ENCODE data around the gene CEP85. TPM values are rescaled to one million over a fixed set of nuclear protein-coding genes. Genes with fewer than 3 reads are reported as not detected.
A peak's percentile ranks its signal among the peaks of the same experiment; 100 is the strongest.

CEP85 gene
- total RNA-seq, 2 experiments from 2014 or later, result 32.8 to 33.7 TPM

DNA sequence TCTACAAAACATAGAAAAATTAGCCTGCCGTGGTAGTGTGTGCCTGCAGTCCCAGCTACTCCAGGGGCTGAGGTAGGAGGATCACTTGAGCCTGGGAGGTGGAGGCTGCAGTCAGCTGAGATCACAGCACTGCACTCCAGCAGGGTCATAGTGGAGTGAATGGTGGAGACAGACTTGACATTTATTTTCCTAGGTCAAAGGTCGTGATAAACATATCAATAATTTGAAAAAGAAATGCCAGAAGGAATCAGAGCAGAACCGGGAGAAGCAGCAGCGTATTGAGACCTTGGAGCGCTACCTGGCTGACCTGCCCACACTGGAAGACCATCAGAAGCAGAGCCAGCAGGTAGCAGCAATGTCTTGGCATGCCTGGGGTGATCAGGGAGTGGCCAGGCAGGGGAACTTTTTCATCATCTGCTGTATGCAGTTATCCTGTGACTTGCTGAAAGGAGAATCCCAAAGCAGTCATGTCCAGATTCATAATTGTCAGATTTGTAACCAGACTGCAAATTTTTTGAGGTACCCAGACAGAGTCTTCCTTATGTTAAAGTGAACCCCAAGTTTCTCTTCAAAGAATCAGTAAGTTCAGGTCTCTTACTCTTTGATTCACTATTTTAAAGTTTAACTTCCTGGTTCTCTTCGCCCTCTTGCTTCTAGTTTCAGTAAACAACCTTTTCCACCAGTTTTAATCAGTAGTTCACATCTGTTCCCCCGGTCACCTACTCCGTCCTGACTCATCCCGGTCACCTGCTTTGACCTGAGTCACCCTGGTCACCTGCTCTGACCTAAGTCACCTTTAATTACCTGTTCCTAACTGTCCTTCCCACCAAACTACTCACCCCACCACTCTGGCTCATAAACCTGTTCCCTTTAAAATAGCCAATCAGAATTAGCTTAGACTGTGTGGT is 34.5 kb downstream of the CEP85 start:
- ATAC-seq (no peak), DNase-seq (no peak)
- Mint-ChIP-seq H3K27ac (no peak overlapping the region), H3K9me3 (peaks cover 11% of the 10 kb centered on the region), H3K4me3 (no peak overlapping the region), H3K36me3 (ENCODE audit: low read depth) (peaks cover 71% of the 10 kb centered on the region), H3K4me1 (ENCODE audit: low read depth) (peaks cover 7% of the 10 kb centered on the region), H3K27me3 (no peaks in the 10 kb centered on the region)
- ChIA-PET POLR2A (no interaction called here), CTCF (interaction anchor here (1.2 to 3.1 kb wide), 2 partner anchors 54 to 149 kb away, joined by 4 to 12 read pairs; no protein-coding TSS in a partner anchor)
- TF ChIP-seq CTCF (IDR thresholded peaks at IDR 0.05), result no peak
- intact Hi-C loops (cut with micrococcal nuclease), result no loop called here

- no peak for DNase-seq
- H3K27me3 Mint-ChIP-seq, result no peaks in the 10 kb centered on the region
- no peak overlapping the region for H3K27ac Mint-ChIP-seq
- ChIA-PET CTCF (interaction anchor here (3.1 kb wide), 1 partner anchor 53 kb away, joined by 12 read pairs; no protein-coding TSS in a partner anchor), POLR2A (interaction anchor here (1.1 kb wide), 1 partner anchor 197 kb away, joined by 3 read pairs; no protein-coding TSS in a partner anchor)
- peaks cover 8% of the 10 kb centered on the region for H3K4me1 Mint-ChIP-seq (ENCODE audit: low read depth)
- ATAC-seq, result no peak
- no peak for TF ChIP-seq CTCF (IDR thresholded peaks at IDR 0.05)
- H3K9me3 Mint-ChIP-seq, result peaks cover 11% of the 10 kb centered on the region
- no peak overlapping the region for H3K4me3 Mint-ChIP-seq
- intact Hi-C loops (cut with micrococcal nuclease), result no loop called here
- H3K36me3 Mint-ChIP-seq (ENCODE audit: low read depth), result peaks cover 65% of the 10 kb centered on the region
These were observed 35.2 kb downstream of the CEP85 start for GRCh38 chr1:26269198-26269550.

DNA sequence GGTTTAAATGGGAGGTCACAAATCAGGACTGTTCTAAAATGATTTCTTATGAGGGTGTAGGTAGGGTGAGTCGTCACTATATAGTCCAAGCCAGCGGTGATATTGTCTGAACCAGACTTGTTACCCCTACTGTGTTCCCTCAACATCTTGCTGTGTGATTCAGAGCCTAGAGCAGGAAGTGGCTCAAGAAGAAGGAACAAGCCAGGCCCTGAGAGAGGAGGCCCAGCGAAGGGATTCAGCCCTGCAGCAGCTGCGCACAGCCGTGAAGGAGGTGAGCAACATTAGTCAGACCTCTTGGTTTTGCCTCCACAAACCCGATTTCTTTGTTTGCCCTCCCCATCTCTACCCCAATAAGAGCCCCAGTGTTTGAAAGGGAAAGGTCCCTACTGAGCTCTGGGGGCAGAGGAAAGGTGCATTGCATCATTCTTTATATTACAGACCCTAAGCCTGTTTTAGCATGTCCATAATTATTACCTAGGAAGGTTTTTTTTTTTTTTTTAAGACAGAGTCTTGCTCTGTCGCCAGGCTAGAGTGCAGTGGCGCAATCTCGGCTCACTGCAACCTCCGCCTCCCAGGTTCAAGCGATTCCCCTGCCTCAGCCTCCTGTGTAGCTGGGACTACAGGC is 40.9 kb downstream of the CEP85 start:
- CTCF ChIA-PET, result interaction anchor here (0.9 to 8.9 kb wide), 25 partner anchors 10 to 278 kb away, joined by 3 to 282 read pairs (median 5); partner anchors contain the start of genes CD52, UBXN11 and ZNF593
- no peaks in the 10 kb centered on the region for H3K27me3 Mint-ChIP-seq
- peak overlapping the region; percentile 92 for H3K27ac Mint-ChIP-seq
- no peak for TF ChIP-seq CTCF (IDR thresholded peaks at IDR 0.05)
- POLR2A ChIA-PET, result interaction anchor here (1.4 to 19.5 kb wide), 3 partner anchors 12 to 43 kb away, joined by 3 to 284 read pairs (median 53); partner anchors contain the start of gene CD52
- H3K4me1 Mint-ChIP-seq (ENCODE audit: low read depth), result peaks cover 54% of the 10 kb centered on the region
- intact Hi-C loops (cut with micrococcal nuclease), result loop anchor here (5.0 kb wide), 1 partner anchor 112 kb away; no protein-coding TSS in a partner anchor
- H3K36me3 Mint-ChIP-seq (ENCODE audit: low read depth), result peaks cover 61% of the 10 kb centered on the region
- H3K4me3 Mint-ChIP-seq, result no peak overlapping the region
- no peak for ATAC-seq
- DNase-seq, result peak; percentile 52
- H3K9me3 Mint-ChIP-seq, result no peaks in the 10 kb centered on the region

GRCh38 chr1:26275580-26276431 is 41.8 kb downstream of the CEP85 start:
- intact Hi-C loops (cut with micrococcal nuclease), result loop anchor here (2.0 to 5.0 kb wide), 2 partner anchors 45 to 111 kb away; no protein-coding TSS in a partner anchor
- H3K4me1 Mint-ChIP-seq (ENCODE audit: low read depth), result peaks cover 54% of the 10 kb centered on the region

More at GRCh38 chr1:26275580-26276431, 41.8 kb downstream of the CEP85 start:
- peak overlapping the region; percentile 92 for H3K27ac Mint-ChIP-seq
- H3K27me3 Mint-ChIP-seq, result no peaks in the 10 kb centered on the region
- H3K9me3 Mint-ChIP-seq, result no peaks in the 10 kb centered on the region
- peak; percentile 84 for DNase-seq
- peaks cover 61% of the 10 kb centered on the region for H3K36me3 Mint-ChIP-seq (ENCODE audit: low read depth)
- ATAC-seq, result peak; percentile 63
- H3K4me3 Mint-ChIP-seq, result peak overlapping the region; percentile 23
- CTCF ChIA-PET, result interaction anchor here (0.7 to 8.9 kb wide), 39 partner anchors 11 to 279 kb away, joined by 3 to 282 read pairs (median 4); partner anchors contain the start of genes CD52, UBXN11 and ZNF593
- peak; percentile 98 for TF ChIP-seq CTCF (IDR thresholded peaks at IDR 0.05)
- POLR2A ChIA-PET, result interaction anchor here (1.1 to 19.5 kb wide), 3 partner anchors 12 to 53 kb away, joined by 3 to 284 read pairs (median 53); partner anchors contain the start of gene CD52

Data from activated CD8-positive, alpha-beta T cell treated with anti-CD3 and anti-CD28 coated beads for 36 hours (primary cell).